ENCODE data around the gene BMP7.

GRCh38 chr20:57306747-57307146, 40.3 kb upstream of the BMP7 start:
- TF ChIP-seq CTCF (IDR thresholded peaks at IDR 0.05) = no peak
- no peak for TF ChIP-seq POLR2A (IDR thresholded peaks at IDR 0.05)

Measured in thyroid gland (tissue), 4 donors.